H1 (cell line): Measurements from ENCODE around the gene TNFRSF8. TPM values are rescaled to one million over a fixed set of nuclear protein-coding genes. Genes with fewer than 3 reads are reported as not detected.

ENCODE experiments used
- CTCF ChIA-PET: fragments of 300-600 bp; sonication (Branson Sonifier 250); formaldehyde crosslinking; loops from one replicate; lab custom pipeline; 2021; ENCODE audit not compliant: partially characterized antibody; lab: Charles Lee
- POLR2A ChIA-PET: fragments of 300-600 bp; sonication (Branson Sonifier 250); formaldehyde crosslinking; loops from one replicate; lab custom pipeline; 2021; ENCODE audit warnings: inconsistent platforms; ENCODE audit not compliant: partially characterized antibody; lab: Charles Lee
- DNase-seq, 2 experiments: peaks; one replicate each; pipeline versions ENCODE4 v3.0.0 to v3.0.0-alpha.2; 2010 to 2022; ENCODE audit warnings: low spot score in 2 of 2, low read depth in 1 of 2, mixed read lengths in 1 of 2
- FAIRE-seq: peaks from 2 replicates; lab custom pipeline; 2011; peaks lifted over from hg19 to GRCh38; lab: Jason Lieb, UNC
- H2AFZ ChIP-seq: 2 replicates; pipeline ENCODE4 v1.8.1; 2012; ENCODE audit warnings: low read length, inconsistent platforms
- H2AK5ac ChIP-seq: 2 replicates; pipeline ENCODE4 v1.6.1; 2013; ENCODE audit warnings: low read depth, low read length
- H2BK120ac ChIP-seq: replicated peaks from 2 replicates; pipeline ENCODE3; 2013; ENCODE audit warnings: low read depth, low read length, inconsistent platforms
- H2BK12ac ChIP-seq: 2 replicates; pipeline ENCODE4 v1.6.1; 2013; ENCODE audit warnings: low read depth, low read length
- H2BK15ac ChIP-seq: 2 replicates; pipeline ENCODE4 v1.6.1; 2013; ENCODE audit warnings: low read length
- H2BK20ac ChIP-seq: 2 replicates; pipeline ENCODE4 v1.6.1; 2013; ENCODE audit warnings: low read length
- H2BK5ac ChIP-seq: 2 replicates; pipeline ENCODE4 v1.6.1; 2013; ENCODE audit warnings: low read depth, low read length
- H3K14ac ChIP-seq: 2 replicates; pipeline ENCODE4 v1.6.1; 2013; ENCODE audit warnings: inconsistent platforms; ENCODE audit not compliant: insufficient read length
- H3K18ac ChIP-seq: 2 replicates; pipeline ENCODE4 v1.6.1; 2013; ENCODE audit warnings: low read length; ENCODE audit errors: extremely low read depth
- H3K23ac ChIP-seq: 2 replicates; pipeline ENCODE4 v1.6.1; 2013; ENCODE audit warnings: inconsistent platforms; ENCODE audit not compliant: insufficient read length
- H3K23me2 ChIP-seq: 2 replicates; pipeline ENCODE4 v1.6.1; 2013; ENCODE audit warnings: low read depth, low read length
- H3K27ac ChIP-seq: 2 replicates; pipeline ENCODE4 v1.6.1; 2011; ENCODE audit warnings: low read depth, low read length, inconsistent platforms
- H3K27me3 ChIP-seq, 4 experiments: replicated peaks in 1 of 4; 1 replicate in 1 of 4; 2 replicates in 3 of 4; pipeline versions ENCODE4 v1.6.1 to v1.8.1; 2011 to 2013; ENCODE audit warnings: low read length in 3 of 4, mild to moderate bottlenecking in 3 of 4, inconsistent platforms in 2 of 4, mixed read lengths in 2 of 4, moderate library complexity in 1 of 4; ENCODE audit not compliant: control insufficient read depth in 3 of 4, insufficient read depth in 3 of 4; ENCODE audit errors: extremely low read depth in 1 of 4
- H3K36me3 ChIP-seq, 4 experiments: 2 replicates each; pipeline versions ENCODE4 v1.6.1 to v1.8.1; 2011 to 2013; ENCODE audit warnings: mild to moderate bottlenecking in 4 of 4, low read length in 3 of 4, moderate library complexity in 2 of 4, control low read depth in 1 of 4, inconsistent platforms in 1 of 4; ENCODE audit not compliant: insufficient read depth in 4 of 4, control insufficient read depth in 2 of 4
- H3K4ac ChIP-seq: replicated peaks from 2 replicates; pipeline ENCODE3; 2013; ENCODE audit warnings: low read length, low read depth, mixed read lengths, inconsistent platforms; ENCODE audit not compliant: insufficient read length
- H3K4me1 ChIP-seq, 4 experiments: replicated peaks in 1 of 4; 1 replicate in 1 of 4; 2 replicates in 3 of 4; pipeline versions ENCODE4 v1.6.1 to v1.8.1; 2011 to 2013; ENCODE audit warnings: low read length in 3 of 4, inconsistent platforms in 2 of 4, mixed read lengths in 1 of 4; ENCODE audit not compliant: insufficient read depth in 4 of 4, control insufficient read depth in 3 of 4
- H3K4me2 ChIP-seq, 2 experiments: 2 replicates each; pipeline versions ENCODE4 v1.6.1 to v1.8.1; 2011 to 2013; ENCODE audit warnings: low read depth in 2 of 2, low read length in 2 of 2, control low read depth in 1 of 2, inconsistent platforms in 1 of 2, mild to moderate bottlenecking in 1 of 2; ENCODE audit not compliant: insufficient read depth in 1 of 2
- H3K4me3 ChIP-seq, 4 experiments: fragments of 200-600, 300-600 bp in 1 of 4; sonication (generic), shearing (Covaris generic), sonication (Bioruptor Twin) in 1 of 4; 2 replicates each; pipeline versions ENCODE4 v1.5.1 to v1.8.1; 2011 to 2016; ENCODE audit warnings: low read length in 4 of 4, low read depth in 3 of 4, control low read depth in 2 of 4, inconsistent platforms in 2 of 4, mild to moderate bottlenecking in 2 of 4, mixed read lengths in 1 of 4, moderate library complexity in 1 of 4; ENCODE audit not compliant: insufficient read depth in 2 of 4; ENCODE audit errors: extremely low read depth in 1 of 4
- H3K56ac ChIP-seq: replicated peaks from 2 replicates; pipeline ENCODE3; 2013; ENCODE audit warnings: low read depth, mild to moderate bottlenecking, mixed read lengths, low read length, inconsistent platforms; ENCODE audit not compliant: insufficient read length
- H3K79me1 ChIP-seq: 2 replicates; pipeline ENCODE4 v1.6.1; 2013; ENCODE audit warnings: low read depth, low read length, control low read depth
- H3K79me2 ChIP-seq, 2 experiments: 2 replicates each; pipeline versions ENCODE4 v1.6.1 to v1.8.1; 2012 to 2013; ENCODE audit warnings: low read length in 2 of 2, mild to moderate bottlenecking in 2 of 2, inconsistent platforms in 1 of 2; ENCODE audit not compliant: insufficient read depth in 2 of 2, control insufficient read depth in 1 of 2
- H3K9ac ChIP-seq, 4 experiments: replicated peaks in 1 of 4; 1 replicate in 1 of 4; 2 replicates in 3 of 4; pipeline versions ENCODE4 v1.6.1 to v1.8.1; 2011 to 2013; ENCODE audit warnings: low read depth in 3 of 4, low read length in 3 of 4, control low read depth in 2 of 4, mild to moderate bottlenecking in 2 of 4, moderate library complexity in 2 of 4, inconsistent platforms in 1 of 4; ENCODE audit errors: extremely low read depth in 1 of 4
- H3K9me3 ChIP-seq, 2 experiments: 2 replicates each; pipeline versions ENCODE4 v1.6.1 to v1.8.1; 2012 to 2013; ENCODE audit warnings: mild to moderate bottlenecking in 2 of 2, moderate library complexity in 2 of 2, control low read depth in 1 of 2, inconsistent platforms in 1 of 2, low read depth in 1 of 2, low read length in 1 of 2, mixed read lengths in 1 of 2; ENCODE audit not compliant: insufficient read depth in 2 of 2
- H4K20me1 ChIP-seq, 2 experiments: replicated peaks in 1 of 2; 2 replicates each; pipeline versions ENCODE3 to v1.8.1; 2011 to 2013; ENCODE audit warnings: inconsistent platforms in 2 of 2, low read length in 2 of 2, mild to moderate bottlenecking in 1 of 2; ENCODE audit not compliant: insufficient read depth in 2 of 2, control insufficient read depth in 1 of 2
- H4K5ac ChIP-seq: 2 replicates; pipeline ENCODE4 v1.6.1; 2013; ENCODE audit warnings: low read length, low read depth, mixed read lengths, inconsistent platforms; ENCODE audit not compliant: insufficient read length
- H4K8ac ChIP-seq: 2 replicates; pipeline ENCODE4 v1.8.0; 2013; ENCODE audit warnings: mild to moderate bottlenecking, moderate library complexity, low read length, inconsistent platforms; ENCODE audit not compliant: insufficient read depth; ENCODE audit errors: extremely low read depth
- H4K91ac ChIP-seq: replicated peaks from 2 replicates; pipeline ENCODE3; 2013; ENCODE audit warnings: low read length, mixed read lengths, inconsistent platforms; ENCODE audit not compliant: insufficient read length
- BCL11A ChIP-seq, 2 experiments: IDR thresholded peaks; one replicate each; pipeline ENCODE4 v1.6.1; 2011; ENCODE audit warnings: low read depth in 2 of 2, low read length in 2 of 2, mild to moderate bottlenecking in 2 of 2
- EZH2 ChIP-seq: fragments of 200-600 bp; sonication (generic); IDR thresholded peaks from 2 replicates; pipeline ENCODE4 v1.7.1; 2012; ENCODE audit warnings: low read depth, mild to moderate bottlenecking, moderate library complexity, low read length, inconsistent platforms; ENCODE audit not compliant: severe bottlenecking
- JUND ChIP-seq: IDR thresholded peaks from 2 replicates; pipeline ENCODE4 v1.6.1; 2011; ENCODE audit warnings: mild to moderate bottlenecking, improper control_type of control experiment, low read length
- NRF1 ChIP-seq: IDR thresholded peaks from 2 replicates; pipeline ENCODE4 v1.6.1; 2011; ENCODE audit warnings: mild to moderate bottlenecking, low read depth, low read length, improper control_type of control experiment
- SIN3A ChIP-seq, 2 experiments: IDR thresholded peaks in 1 of 2; conservative IDR thresholded peaks in 1 of 2; 2 replicates each; pipeline ENCODE4 v1.6.1; 2011 to 2012; ENCODE audit warnings: low read length in 2 of 2, improper control_type of control experiment in 1 of 2, low read depth in 1 of 2, mild to moderate bottlenecking in 1 of 2
- SIRT6 ChIP-seq: IDR thresholded peaks from one replicate; pipeline ENCODE4 v1.7.1; 2012; ENCODE audit warnings: low read length, inconsistent platforms
- SP2 ChIP-seq: IDR thresholded peaks from 2 replicates; pipeline ENCODE4 v1.6.1; 2012; ENCODE audit warnings: mild to moderate bottlenecking, low read length, inconsistent platforms
- TAF7 ChIP-seq: optimal IDR thresholded peaks from 2 replicates; pipeline ENCODE3; 2011; ENCODE audit warnings: low read depth, mild to moderate bottlenecking, inconsistent platforms, low read length, moderate library complexity, borderline replicate concordance
- USF2 ChIP-seq: IDR thresholded peaks from 2 replicates; pipeline ENCODE4 v1.6.1; 2011; ENCODE audit warnings: low read length, improper control_type of control experiment
- WGBS, 2 experiments: shearing (Covaris generic) in 1 of 2; methylation state at CpG; one replicate each; pipeline versions ENCODE4 v1.1.6 to v1.1.7; 2013 to 2015; ENCODE audit warnings: low lambda C conversion rate in 2 of 2, mixed read lengths in 2 of 2, inconsistent platforms in 1 of 2, low coverage in 1 of 2, missing lambda C conversion rate in 1 of 2; ENCODE audit not compliant: insufficient replicate concordance in 2 of 2, insufficient coverage in 1 of 2, insufficient read length in 1 of 2; ENCODE audit errors: extremely low coverage in 1 of 2, missing lambda C conversion rate in 1 of 2; 5-methylcytosine and 5-hydroxymethylcytosine counted together
- polyA plus RNA-seq, 7 experiments: library from polyadenylated mRNA; depleted of rRNA in 3 of 7; stranded (reverse) in 5 of 7; unstranded in 2 of 7; fragments of >200 nt in 5 of 7; fragments of 200-250 nt in 2 of 7; gene quantifications; 1 replicate in 5 of 7; 2 replicates in 1 of 7; 4 replicates in 1 of 7; pipeline versions ENCODE4 v1.2.1 to v1.2.3, GENCODE V29; 2011 to 2013; ENCODE audit warnings: missing spikeins in 2 of 7, mixed read lengths in 2 of 7
- total RNA-seq: library from RNA; stranded (reverse); fragmentation: NEBNext Ultra II Directional; extraction: Animal tissue kit (Norgen Biotek cat#: 25700); gene quantifications from 2 replicates; pipeline ENCODE4 v1.2.1, GENCODE V29; 2021

TNFRSF8 gene
- total and polyA plus RNA-seq, 2 of the 8 experiments (the other 6 are each of a cell fraction or from before 2014, with no cell fraction given): 23.2 to 32.7 TPM

GRCh38 chr1:12142141-12142823 is 79.2 kb downstream of the TNFRSF8 start:
- H2BK5ac ChIP-seq: no peak overlapping the region
- no peaks in the 10 kb centered on the region for H3K79me1 ChIP-seq
- H3K36me3 ChIP-seq: peaks cover 0 to 4% (median 0%) of the 10 kb centered on the region in 4 experiments; a peak in 2 of 8 replicates
- ChIA-PET CTCF (interaction anchor here (0.5 to 6.8 kb wide), 8 partner anchors 14 to 204 kb away, joined by 3 to 66 read pairs (median 4); no protein-coding TSS in a partner anchor), POLR2A (interaction anchor here (1.6 kb wide), 1 partner anchor 18 kb away, joined by 8 read pairs; no protein-coding TSS in a partner anchor)
- H3K79me2 ChIP-seq: no peaks in the 10 kb centered on the region
- no peak overlapping the region for H3K14ac ChIP-seq
- no peak overlapping the region for H3K23ac ChIP-seq
- H3K56ac ChIP-seq: no peak overlapping the region
- H3K27ac ChIP-seq: no peak overlapping the region
- H2BK12ac ChIP-seq: no peak overlapping the region
- H2BK20ac ChIP-seq: no peak overlapping the region
- no peak overlapping the region for H2AFZ ChIP-seq
- peaks cover 0 to 5% (median 3%) of the 10 kb centered on the region in 4 experiments; a peak in 4 of 7 replicates for H3K4me1 ChIP-seq
- DNase-seq: no peak
- H3K9ac ChIP-seq: no peak overlapping the region
- H4K91ac ChIP-seq: no peak overlapping the region
- no peak overlapping the region for H4K8ac ChIP-seq
- H3K4me2 ChIP-seq: no peak overlapping the region
- H4K5ac ChIP-seq: no peak overlapping the region
- no peak overlapping the region for H3K18ac ChIP-seq
- no peak overlapping the region for H3K4ac ChIP-seq
- WGBS, 2 experiments: 86% methylated on average over 17 of the region's 18 CpGs; no CpG with 5 or more reads in 1 of the 2 experiments
- H4K20me1 ChIP-seq: peaks cover 0 to 4% of the 10 kb centered on the region in 2 experiments
- no peak for FAIRE-seq
- TF ChIP-seq TAF7: no peak
- no peak for TF ChIP-seq SIN3A (conservative IDR thresholded peaks at IDR 0.05 in 1 of 2, IDR thresholded peaks at IDR 0.05 in 1 of 2; ENCODE audit: low read depth in 1 of 2, low read length in 2 of 2)
- no peak for TF ChIP-seq SP2
- no peak for TF ChIP-seq SIRT6
- no peak for TF ChIP-seq USF2
- no peak for TF ChIP-seq NRF1
- TF ChIP-seq EZH2: no peak
- no peak for TF ChIP-seq JUND
- no peak for TF ChIP-seq BCL11A (IDR thresholded peaks at IDR 0.05; ENCODE audit: low read depth in 2 of 2, low read length in 2 of 2)
- H2BK15ac ChIP-seq: no peak overlapping the region
- no peaks in the 10 kb centered on the region for H3K23me2 ChIP-seq
- no peaks in the 10 kb centered on the region for H3K9me3 ChIP-seq
- H3K4me3 ChIP-seq: no peak overlapping the region
- no peaks in the 10 kb centered on the region for H3K27me3 ChIP-seq
- no peak overlapping the region for H2BK120ac ChIP-seq
- H2AK5ac ChIP-seq: no peak overlapping the region
